SK-N-SH (cell line): ENCODE data around the gene ADCY4. TPM values are rescaled to one million over a fixed set of nuclear protein-coding genes. Genes with fewer than 3 reads are reported as not detected.

ENCODE experiments used
- CTCF ChIA-PET: fragments of 300-600, 350-600 bp; formaldehyde crosslinking; extraction: SDS; loops from one replicate; lab custom pipeline; 2021; lab: Yijun Ruan, JAX
- POLR2A ChIA-PET: fragments of 350-600 bp; sonication (Branson Sonifier 250); formaldehyde crosslinking; extraction: SDS; loops from one replicate; lab custom pipeline; 2020; ENCODE audit warnings: antibody characterized with exemption, inconsistent platforms; lab: Yijun Ruan, JAX
- DNase-seq: peaks from one replicate; pipeline ENCODE4 v3.0.0; 2012
- H2AFZ ChIP-seq: fragments of 200-600 bp; sonication (generic); 2 replicates; pipeline ENCODE4 v1.8.1; 2016; ENCODE audit warnings: antibody characterized with exemption, mild to moderate bottlenecking, low read depth
- H3F3A ChIP-seq: fragments of 200-600 bp; sonication (generic); replicated peaks from 2 replicates; pipeline ENCODE3; 2016; ENCODE audit warnings: antibody characterized with exemption, mild to moderate bottlenecking; ENCODE audit not compliant: insufficient read depth
- H3K27ac ChIP-seq, 2 experiments: fragments of 200-500 bp in 1 of 2; fragments of 200-600 bp in 1 of 2; sonication (Bioruptor generic) in 1 of 2; sonication (generic), shearing (Covaris generic) in 1 of 2; 2 replicates each; pipeline versions ENCODE4 v1.5.1 to v1.6.1; 2014 to 2016; ENCODE audit warnings: low read depth in 2 of 2, inconsistent platforms in 1 of 2, low read length in 1 of 2, mild to moderate bottlenecking in 1 of 2, mixed read lengths in 1 of 2
- H3K27me3 ChIP-seq: fragments of 200-600 bp; sonication (generic), shearing (Covaris generic); 2 replicates; pipeline ENCODE4 v1.6.1; 2016; ENCODE audit warnings: mixed run types; ENCODE audit not compliant: insufficient read depth
- H3K36me3 ChIP-seq, 2 experiments: fragments of 200-500 bp in 1 of 2; fragments of 200-600 bp in 1 of 2; sonication (Bioruptor generic) in 1 of 2; sonication (generic) in 1 of 2; replicated peaks in 1 of 2; 2 replicates each; pipeline versions ENCODE3 to v1.5.1; 2014 to 2016; ENCODE audit warnings: low read length in 1 of 2, mild to moderate bottlenecking in 1 of 2; ENCODE audit not compliant: insufficient read depth in 2 of 2, control insufficient read depth in 1 of 2
- H3K4me1 ChIP-seq, 2 experiments: fragments of 200-500 bp in 1 of 2; fragments of 200-600 bp in 1 of 2; sonication (Bioruptor generic) in 1 of 2; sonication (generic), shearing (Covaris generic) in 1 of 2; 2 replicates each; pipeline versions ENCODE4 v1.5.1 to v1.6.1; 2014 to 2016; ENCODE audit warnings: low read depth in 1 of 2, low read length in 1 of 2, mixed run types in 1 of 2; ENCODE audit not compliant: insufficient read depth in 2 of 2, control insufficient read depth in 1 of 2
- H3K4me2 ChIP-seq: fragments of 200-600 bp; sonication (generic), shearing (Covaris generic); 2 replicates; pipeline ENCODE4 v1.6.1; 2017; ENCODE audit warnings: mixed run types
- H3K4me3 ChIP-seq, 2 experiments: fragments of 200-500 bp in 1 of 2; fragments of 200-600 bp in 1 of 2; sonication (Bioruptor generic) in 1 of 2; sonication (generic), shearing (Covaris generic) in 1 of 2; 2 replicates each; pipeline versions ENCODE4 v1.5.1 to v1.8.1; 2014 to 2016; ENCODE audit warnings: low read depth in 2 of 2, inconsistent platforms in 1 of 2, low read length in 1 of 2, mild to moderate bottlenecking in 1 of 2, mixed read lengths in 1 of 2, moderate library complexity in 1 of 2
- H3K79me2 ChIP-seq: fragments of 200-600 bp; sonication (generic); 2 replicates; pipeline ENCODE4 v1.8.1; 2017; ENCODE audit warnings: mild to moderate bottlenecking; ENCODE audit not compliant: insufficient read depth
- H3K9ac ChIP-seq: fragments of 200-600 bp; sonication (generic); 2 replicates; pipeline ENCODE4 v1.6.1; 2017; ENCODE audit warnings: mixed run types
- H3K9me2 ChIP-seq: fragments of 200-600 bp; sonication (generic); 2 replicates; pipeline ENCODE4 v1.6.1; 2017; ENCODE audit warnings: mixed run types
- H3K9me3 ChIP-seq: fragments of 200-600 bp; sonication (generic); 2 replicates; pipeline ENCODE4 v1.6.1; 2017; ENCODE audit warnings: mixed run types, mild to moderate bottlenecking, moderate library complexity
- H4K20me1 ChIP-seq: fragments of 200-600 bp; sonication (generic); 2 replicates; pipeline ENCODE4 v1.6.1; 2017; ENCODE audit warnings: mild to moderate bottlenecking, mixed run types; ENCODE audit not compliant: insufficient read depth
- FOSL2 ChIP-seq: IDR thresholded peaks from 2 replicates; pipeline ENCODE4 v1.4.0; 2012; ENCODE audit warnings: low read depth, mild to moderate bottlenecking, moderate library complexity, borderline replicate concordance
- GATA2 ChIP-seq: sonication (generic); formaldehyde crosslinking; IDR thresholded peaks from 2 replicates; pipeline ENCODE4 v1.5.0; 2020; ENCODE audit warnings: mild to moderate bottlenecking, missing genetic modification reagents
- MEF2A ChIP-seq: IDR thresholded peaks from 2 replicates; pipeline ENCODE4 v1.4.0; 2012; ENCODE audit warnings: low read depth, borderline replicate concordance
- NFIC ChIP-seq: IDR thresholded peaks from 2 replicates; pipeline ENCODE4 v1.4.0; 2012; ENCODE audit warnings: borderline replicate concordance
- RAD21 ChIP-seq: IDR thresholded peaks from 2 replicates; pipeline ENCODE4 v1.6.1; 2012; ENCODE audit warnings: mild to moderate bottlenecking, low read length
- SMC3 ChIP-seq: IDR thresholded peaks from 2 replicates; pipeline ENCODE4 v1.6.1; 2012; ENCODE audit warnings: low read depth, low read length, improper control_type of control experiment
- WGBS: methylation state at CpG from one replicate; pipeline ENCODE4 v1.1.6; 2017; ENCODE audit warnings: low lambda C conversion rate; 5-methylcytosine and 5-hydroxymethylcytosine counted together
- polyA plus RNA-seq, 3 experiments: library from polyadenylated mRNA; depleted of rRNA; stranded (reverse); fragments of >200 nt; gene quantifications; 2 replicates each; pipeline ENCODE4 v1.2.3, GENCODE V29; 2012
- TF ChIP-seq, protein P1 (sequence below): IDR thresholded peaks from 2 replicates; pipeline ENCODE4 v1.6.1; 2012; ENCODE audit warnings: mild to moderate bottlenecking, low read depth, low read length, moderate library complexity
- TF ChIP-seq, protein P2 (sequence below): fragments of 200-600 bp; sonication (generic); IDR thresholded peaks from 2 replicates; pipeline ENCODE4 v1.6.1; 2017; ENCODE audit warnings: antibody characterized with exemption, mild to moderate bottlenecking, moderate library complexity

ADCY4 gene
- polyA plus RNA-seq, 1 of the 3 experiments (the other 2 are of a cell fraction): 0.08 TPM

- no peaks in the 10 kb centered on the region for H3K27me3 ChIP-seq
- DNase-seq: no peak
- H3K79me2 ChIP-seq: peaks cover 28% of the 10 kb centered on the region
- no peaks in the 10 kb centered on the region for H3K9me3 ChIP-seq
- peak overlapping the region; percentile 90; the same call in 1 of the 2 replicates for H2AFZ ChIP-seq
- peaks cover 21% of the 10 kb centered on the region for H3F3A ChIP-seq
- POLR2A ChIA-PET: interaction anchor here (1.0 to 4.5 kb wide), 3 partner anchors 9 to 57 kb away, joined by 4 to 27 read pairs (median 4); partner anchors contain the start of genes CIDEB, RABGGTA and TINF2
- no peaks in the 10 kb centered on the region for H4K20me1 ChIP-seq
- CTCF ChIA-PET: interaction anchor here (2.2 to 8.1 kb wide), 6 partner anchors 10 to 137 kb away, joined by 7 to 191 read pairs (median 52); partner anchors contain the start of genes CHMP4A, CIDEB, LTB4R2 and MDP1
- H3K4me2 ChIP-seq: peak overlapping the region; percentile 98
- TF ChIP-seq, protein P1, sequence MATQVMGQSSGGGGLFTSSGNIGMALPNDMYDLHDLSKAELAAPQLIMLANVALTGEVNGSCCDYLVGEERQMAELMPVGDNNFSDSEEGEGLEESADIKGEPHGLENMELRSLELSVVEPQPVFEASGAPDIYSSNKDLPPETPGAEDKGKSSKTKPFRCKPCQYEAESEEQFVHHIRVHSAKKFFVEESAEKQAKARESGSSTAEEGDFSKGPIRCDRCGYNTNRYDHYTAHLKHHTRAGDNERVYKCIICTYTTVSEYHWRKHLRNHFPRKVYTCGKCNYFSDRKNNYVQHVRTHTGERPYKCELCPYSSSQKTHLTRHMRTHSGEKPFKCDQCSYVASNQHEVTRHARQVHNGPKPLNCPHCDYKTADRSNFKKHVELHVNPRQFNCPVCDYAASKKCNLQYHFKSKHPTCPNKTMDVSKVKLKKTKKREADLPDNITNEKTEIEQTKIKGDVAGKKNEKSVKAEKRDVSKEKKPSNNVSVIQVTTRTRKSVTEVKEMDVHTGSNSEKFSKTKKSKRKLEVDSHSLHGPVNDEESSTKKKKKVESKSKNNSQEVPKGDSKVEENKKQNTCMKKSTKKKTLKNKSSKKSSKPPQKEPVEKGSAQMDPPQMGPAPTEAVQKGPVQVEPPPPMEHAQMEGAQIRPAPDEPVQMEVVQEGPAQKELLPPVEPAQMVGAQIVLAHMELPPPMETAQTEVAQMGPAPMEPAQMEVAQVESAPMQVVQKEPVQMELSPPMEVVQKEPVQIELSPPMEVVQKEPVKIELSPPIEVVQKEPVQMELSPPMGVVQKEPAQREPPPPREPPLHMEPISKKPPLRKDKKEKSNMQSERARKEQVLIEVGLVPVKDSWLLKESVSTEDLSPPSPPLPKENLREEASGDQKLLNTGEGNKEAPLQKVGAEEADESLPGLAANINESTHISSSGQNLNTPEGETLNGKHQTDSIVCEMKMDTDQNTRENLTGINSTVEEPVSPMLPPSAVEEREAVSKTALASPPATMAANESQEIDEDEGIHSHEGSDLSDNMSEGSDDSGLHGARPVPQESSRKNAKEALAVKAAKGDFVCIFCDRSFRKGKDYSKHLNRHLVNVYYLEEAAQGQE: no peak
- TF ChIP-seq FOSL2: peak; percentile 22; the same call in 1 of the 2 replicates
- peak overlapping the region; percentile 82 for H3K9ac ChIP-seq
- peaks cover 39 to 42% of the 10 kb centered on the region in 2 experiments for H3K36me3 ChIP-seq
- H3K4me1 ChIP-seq: peaks cover 13 to 14% of the 10 kb centered on the region in 2 experiments
- H3K9me2 ChIP-seq: no peaks in the 10 kb centered on the region
- H3K27ac ChIP-seq: peak overlapping the region in 1 of 2 experiments; percentile 69; a peak in 2 of 4 replicates
- H3K4me3 ChIP-seq: peak overlapping the region; percentile 92 to 93
- WGBS: 12% methylated on average over 7 of the region's 7 CpGs
These were observed 36.0 kb downstream of the ADCY4 start for GRCh38 chr14:24298892-24299254.

- H3K9ac ChIP-seq: no peak overlapping the region
- H4K20me1 ChIP-seq: no peaks in the 10 kb centered on the region
- POLR2A ChIA-PET: interaction anchor here (4.5 kb wide), 1 partner anchor 55 kb away, joined by 27 read pairs; the partner anchor contains the start of gene TINF2
- peak; percentile 43 for DNase-seq
- CTCF ChIA-PET: interaction anchor here (1.1 to 8.1 kb wide), 27 partner anchors 10 to 245 kb away, joined by 3 to 191 read pairs (median 8); partner anchors contain the start of genes CARMIL3, CHMP4A, CIDEB and LTB4R2
- peaks cover 25 to 31% of the 10 kb centered on the region in 2 experiments for H3K36me3 ChIP-seq
- H3K4me1 ChIP-seq: peaks cover 13 to 14% of the 10 kb centered on the region in 2 experiments
- H3K27ac ChIP-seq: no peak overlapping the region
- H3K79me2 ChIP-seq: peaks cover 28% of the 10 kb centered on the region
- no peak overlapping the region; a peak in 1 of 4 replicates for H3K4me3 ChIP-seq
- H2AFZ ChIP-seq: no peak overlapping the region
- H3K9me2 ChIP-seq: no peaks in the 10 kb centered on the region
- TF ChIP-seq NFIC: no peak
- TF ChIP-seq, protein P2, sequence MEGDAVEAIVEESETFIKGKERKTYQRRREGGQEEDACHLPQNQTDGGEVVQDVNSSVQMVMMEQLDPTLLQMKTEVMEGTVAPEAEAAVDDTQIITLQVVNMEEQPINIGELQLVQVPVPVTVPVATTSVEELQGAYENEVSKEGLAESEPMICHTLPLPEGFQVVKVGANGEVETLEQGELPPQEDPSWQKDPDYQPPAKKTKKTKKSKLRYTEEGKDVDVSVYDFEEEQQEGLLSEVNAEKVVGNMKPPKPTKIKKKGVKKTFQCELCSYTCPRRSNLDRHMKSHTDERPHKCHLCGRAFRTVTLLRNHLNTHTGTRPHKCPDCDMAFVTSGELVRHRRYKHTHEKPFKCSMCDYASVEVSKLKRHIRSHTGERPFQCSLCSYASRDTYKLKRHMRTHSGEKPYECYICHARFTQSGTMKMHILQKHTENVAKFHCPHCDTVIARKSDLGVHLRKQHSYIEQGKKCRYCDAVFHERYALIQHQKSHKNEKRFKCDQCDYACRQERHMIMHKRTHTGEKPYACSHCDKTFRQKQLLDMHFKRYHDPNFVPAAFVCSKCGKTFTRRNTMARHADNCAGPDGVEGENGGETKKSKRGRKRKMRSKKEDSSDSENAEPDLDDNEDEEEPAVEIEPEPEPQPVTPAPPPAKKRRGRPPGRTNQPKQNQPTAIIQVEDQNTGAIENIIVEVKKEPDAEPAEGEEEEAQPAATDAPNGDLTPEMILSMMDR: peak; percentile 51
- peak; percentile 39; the same call in 1 of the 2 replicates for TF ChIP-seq SMC3
- TF ChIP-seq MEF2A: no peak
- TF ChIP-seq RAD21: peak; percentile 44; the same call in 1 of the 2 replicates
- peak; percentile 35; the same call in 1 of the 2 replicates for TF ChIP-seq GATA2 (CRISPR knock-in tag)
- H3F3A ChIP-seq: peaks cover 21% of the 10 kb centered on the region
- H3K4me2 ChIP-seq: no peak overlapping the region
- no peaks in the 10 kb centered on the region for H3K9me3 ChIP-seq
- WGBS: 40% methylated on average over 5 of the region's 5 CpGs
- H3K27me3 ChIP-seq: no peaks in the 10 kb centered on the region
These were observed 37.5 kb downstream of the ADCY4 start for GRCh38 chr14:24297190-24297964.
